ENCODE results near the gene ATP10D. TPM values are rescaled to one million over a fixed set of nuclear protein-coding genes. Genes with fewer than 3 reads are reported as not detected.

ATP10D gene
- 25.3 TPM for total RNA-seq

DNA sequence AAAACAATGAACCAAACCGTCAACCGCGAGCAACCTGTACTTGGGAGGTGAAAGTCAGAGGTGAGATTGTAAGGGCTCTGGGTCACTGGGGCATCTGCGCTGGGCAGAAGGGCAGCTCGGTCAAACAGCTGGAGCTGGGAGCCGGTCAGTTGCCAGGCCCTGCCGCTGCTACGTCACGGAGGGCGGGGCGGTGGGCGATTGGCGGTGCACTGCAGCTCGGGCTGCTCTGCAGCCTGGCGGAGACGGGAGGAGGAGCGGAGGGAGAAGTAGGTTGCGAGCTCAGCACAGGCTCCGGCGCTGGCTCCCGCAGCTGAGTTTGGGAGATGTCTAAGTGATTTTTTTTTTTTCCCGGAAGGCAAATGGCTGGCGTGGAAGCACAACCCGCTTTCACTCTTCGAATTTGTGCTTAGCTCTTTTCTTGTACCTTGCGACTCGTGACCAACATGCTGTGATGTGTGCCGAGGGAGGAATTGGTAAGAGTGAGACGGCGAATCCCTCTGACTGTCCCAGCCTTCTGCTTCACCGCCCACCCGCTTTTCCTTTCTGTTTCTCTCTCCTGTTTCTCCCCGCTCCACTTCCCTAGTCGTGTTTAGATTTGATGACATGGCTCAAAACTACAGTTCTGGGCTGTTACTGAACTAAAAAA is at the start of gene ATP10D:
Gene ATP10D, plus strand, starts transcription at position 229 of the 646 bp plus-strand sequence. CDS start 27,266 bp downstream, outside the sequence.
- peak in 1 of 2 donors; percentile 97 for DNase-seq (ENCODE audit: extremely low spot score in 2 of 2)
- H3K27me3 ChIP-seq = no peaks in the 10 kb centered on the region
- no peaks in the 10 kb centered on the region for H3K9me3 ChIP-seq
- H3K4me3 ChIP-seq = peak within 1 kb of the TSS; percentile 48 to 67
- intact Hi-C loops (cut with DNase I) = no loop called here
- peak within 1 kb of the TSS; percentile 93 for H3K27ac ChIP-seq
- TF ChIP-seq POLR2AphosphoS5 (IDR thresholded peaks at IDR 0.05; ENCODE audit: insufficient read depth in 1 of 2, low read depth in 1 of 2) (peak; percentile 67 to 98), POLR2A (IDR thresholded peaks at IDR 0.05) (peak in 1 of 2 donors; percentile 87), CTCF (IDR thresholded peaks at IDR 0.05) (peak in 1 of 3 experiments; percentile 16)
- peaks cover 47% of the 10 kb centered on the region for H3K4me1 ChIP-seq
- no peaks in the 10 kb centered on the region for H3K36me3 ChIP-seq

- TF ChIP-seq CTCF (IDR thresholded peaks at IDR 0.05) (no peak), POLR2A (IDR thresholded peaks at IDR 0.05) (no peak), POLR2AphosphoS5 (IDR thresholded peaks at IDR 0.05; ENCODE audit: insufficient read depth in 1 of 2, low read depth in 1 of 2) (no peak)
- Histone ChIP-seq H3K27ac (no peak overlapping the region), H3K4me1 (no peaks in the 10 kb centered on the region), H3K4me3 (no peak overlapping the region), H3K27me3 (no peaks in the 10 kb centered on the region), H3K36me3 (no peaks in the 10 kb centered on the region), H3K9me3 (no peaks in the 10 kb centered on the region)
- intact Hi-C loops (cut with DNase I) = no loop called here
- no peak for DNase-seq (ENCODE audit: extremely low spot score in 2 of 2)
These were observed 42.1 kb upstream of the ATP10D start for GRCh38 chr4:47442980-47443379.

GRCh38 chr4:47444031-47444430 is 41.0 kb upstream of the ATP10D start:
- no peaks in the 10 kb centered on the region for H3K27me3 ChIP-seq
- DNase-seq (ENCODE audit: extremely low spot score in 2 of 2) = no peak
- no peaks in the 10 kb centered on the region for H3K9me3 ChIP-seq
- TF ChIP-seq POLR2AphosphoS5 (IDR thresholded peaks at IDR 0.05; ENCODE audit: insufficient read depth in 1 of 2, low read depth in 1 of 2) (no peak), CTCF (IDR thresholded peaks at IDR 0.05) (no peak), POLR2A (IDR thresholded peaks at IDR 0.05) (no peak)
- H3K4me3 ChIP-seq = no peak overlapping the region
- intact Hi-C loops (cut with DNase I) = no loop called here
- no peaks in the 10 kb centered on the region for H3K4me1 ChIP-seq
- no peak overlapping the region for H3K27ac ChIP-seq
- H3K36me3 ChIP-seq = no peaks in the 10 kb centered on the region

GRCh38 chr4:47451657-47452056 is 33.4 kb upstream of the ATP10D start:
- TF ChIP-seq CTCF (IDR thresholded peaks at IDR 0.05) (no peak), POLR2A (IDR thresholded peaks at IDR 0.05) (no peak), POLR2AphosphoS5 (IDR thresholded peaks at IDR 0.05; ENCODE audit: insufficient read depth in 1 of 2, low read depth in 1 of 2) (no peak)
- no peaks in the 10 kb centered on the region for H3K9me3 ChIP-seq
- no peaks in the 10 kb centered on the region for H3K4me1 ChIP-seq
- intact Hi-C loops (cut with DNase I) = no loop called here
- no peak overlapping the region for H3K4me3 ChIP-seq
- no peaks in the 10 kb centered on the region for H3K27me3 ChIP-seq
- H3K36me3 ChIP-seq = peaks cover 0 to 27% of the 10 kb centered on the region in 2 donors
- no peak for DNase-seq (ENCODE audit: extremely low spot score in 2 of 2)
- no peak overlapping the region for H3K27ac ChIP-seq

DNA sequence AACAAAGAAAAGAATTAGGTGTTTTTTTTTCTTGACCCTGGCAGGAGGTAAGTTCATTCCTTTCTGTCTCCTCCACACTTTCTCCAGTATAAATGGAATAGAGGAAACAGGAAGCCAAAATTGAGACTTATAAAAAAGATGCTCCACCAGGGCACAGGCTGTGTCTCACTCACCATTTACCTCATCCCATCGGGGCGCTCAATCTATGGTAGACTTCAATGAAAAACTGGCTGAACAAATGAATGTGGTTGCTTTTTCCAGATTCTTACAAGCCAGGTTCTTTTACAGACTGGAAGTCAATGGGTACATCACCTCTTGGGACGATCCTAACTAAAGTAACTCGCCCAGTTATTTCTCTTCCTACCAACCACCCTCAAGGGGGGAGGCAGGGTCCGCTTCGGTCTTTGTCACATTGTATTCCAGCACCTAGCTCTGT is 22.3 kb upstream of the ATP10D start:
- no peak for DNase-seq (ENCODE audit: extremely low spot score in 2 of 2)
- peak overlapping the region; percentile 92 for H3K27ac ChIP-seq
- peaks cover 0 to 5% of the 10 kb centered on the region in 2 donors for H3K36me3 ChIP-seq
- intact Hi-C loops (cut with DNase I) = no loop called here
- no peaks in the 10 kb centered on the region for H3K27me3 ChIP-seq
- no peaks in the 10 kb centered on the region for H3K9me3 ChIP-seq
- TF ChIP-seq POLR2AphosphoS5 (IDR thresholded peaks at IDR 0.05; ENCODE audit: insufficient read depth in 1 of 2, low read depth in 1 of 2) = no peak
- TF ChIP-seq POLR2A (IDR thresholded peaks at IDR 0.05) = no peak
- no peak for TF ChIP-seq CTCF (IDR thresholded peaks at IDR 0.05)
- peak overlapping the region; percentile 94 to 96 for H3K4me3 ChIP-seq
- H3K4me1 ChIP-seq = peaks cover 9% of the 10 kb centered on the region
